HG03575 (cell line): ENCODE data around the gene TRERF1.

Experiments
- ATAC-seq: cut with Tn5 transposase; IDR thresholded peaks from one replicate; pipeline ENCODE4 v1.9.1; 2021; ENCODE audit not compliant: unreplicated experiment, insufficient number of reproducible peaks, low FRiP score; ENCODE audit errors: extremely low read depth

TRERF1 gene

GRCh38 chr6:42378536-42378935 lies 73.2 kb downstream of the TRERF1 start:
- ATAC-seq: no peak

- no peak for ATAC-seq
These were observed 73.6 kb downstream of the TRERF1 start for GRCh38 chr6:42378125-42378524.

GRCh38 chr6:42375007-42375635 lies 76.6 kb downstream of the TRERF1 start:
- ATAC-seq: no peak

GRCh38 chr6:42374018-42374669 lies 77.6 kb downstream of the TRERF1 start:
- no peak for ATAC-seq

GRCh38 chr6:42372699-42373098 lies 79.0 kb downstream of the TRERF1 start:
- no peak for ATAC-seq

- no peak for ATAC-seq
These were observed 81.3 kb downstream of the TRERF1 start for GRCh38 chr6:42370323-42370985.

- no peak for ATAC-seq
These were observed 82.2 kb downstream of the TRERF1 start for GRCh38 chr6:42369568-42369967.

GRCh38 chr6:42368181-42368580 lies 83.5 kb downstream of the TRERF1 start:
- ATAC-seq: no peak

GRCh38 chr6:42367353-42368011 lies 84.2 kb downstream of the TRERF1 start:
- no peak for ATAC-seq

- no peak for ATAC-seq
These were observed 84.8 kb downstream of the TRERF1 start for GRCh38 chr6:42366999-42367352.

GRCh38 chr6:42366011-42366705 lies 85.6 kb downstream of the TRERF1 start:
- ATAC-seq: no peak

- no peak for ATAC-seq
These were observed 86.7 kb downstream of the TRERF1 start for GRCh38 chr6:42365021-42365420.

- ATAC-seq: no peak
These were observed 87.5 kb downstream of the TRERF1 start for GRCh38 chr6:42363926-42364849.

GRCh38 chr6:42361036-42361435 lies 90.7 kb downstream of the TRERF1 start:
- no peak for ATAC-seq

- ATAC-seq: no peak
These were observed 92.7 kb downstream of the TRERF1 start for GRCh38 chr6:42359021-42359420.

- ATAC-seq: no peak
These were observed 96.3 kb downstream of the TRERF1 start for GRCh38 chr6:42355416-42355815.

- no peak for ATAC-seq
These were observed 97.0 kb downstream of the TRERF1 start for GRCh38 chr6:42354702-42355101.

- ATAC-seq: no peak
These were observed 98.7 kb downstream of the TRERF1 start for GRCh38 chr6:42352856-42353564.
